ENCODE results near the gene STUM.

STUM gene

GRCh38 chr1:226605318-226605950 is 56.9 kb downstream of the STUM start:
- Histone ChIP-seq H3K4me3 (ENCODE audit: low read length) (no peak overlapping the region), H3K79me2 (ENCODE audit: low read length) (no peaks in the 10 kb centered on the region), H3K4me1 (ENCODE audit: low read length) (no peaks in the 10 kb centered on the region), H3K27ac (ENCODE audit: low read length) (no peak overlapping the region), H3K36me3 (replicated peaks; ENCODE audit: low read depth, low read length) (no peaks in the 10 kb centered on the region), H3K27me3 (ENCODE audit: low read depth, low read length) (peaks cover 12% of the 10 kb centered on the region), H4K20me1 (ENCODE audit: insufficient read depth, low read length) (no peaks in the 10 kb centered on the region), H3K4me2 (ENCODE audit: low read length) (no peak overlapping the region), H3K9ac (ENCODE audit: low read length) (no peak overlapping the region), H3K9me3 (ENCODE audit: insufficient read depth, low read length) (no peaks in the 10 kb centered on the region), H2AFZ (ENCODE audit: low read depth, low read length) (no peak overlapping the region)
- no peak for TF ChIP-seq EZH2phosphoT487 (IDR thresholded peaks at IDR 0.05; ENCODE audit: low read depth)
- TF ChIP-seq CTCF (IDR thresholded peaks at IDR 0.05; ENCODE audit: low read depth, low read length), result no peak

GRCh38 chr1:226606311-226607267 is 58.0 kb downstream of the STUM start:
- Histone ChIP-seq H4K20me1 (ENCODE audit: insufficient read depth, low read length) (no peaks in the 10 kb centered on the region), H3K27me3 (ENCODE audit: low read depth, low read length) (peaks cover 12% of the 10 kb centered on the region; the same call in 1 of the 2 replicates), H3K9ac (ENCODE audit: low read length) (no peak overlapping the region), H2AFZ (ENCODE audit: low read depth, low read length) (no peak overlapping the region), H3K27ac (ENCODE audit: low read length) (no peak overlapping the region), H3K9me3 (ENCODE audit: insufficient read depth, low read length) (no peaks in the 10 kb centered on the region), H3K4me3 (ENCODE audit: low read length) (no peak overlapping the region), H3K4me2 (ENCODE audit: low read length) (no peak overlapping the region), H3K4me1 (ENCODE audit: low read length) (no peaks in the 10 kb centered on the region), H3K36me3 (replicated peaks; ENCODE audit: low read depth, low read length) (no peaks in the 10 kb centered on the region), H3K79me2 (ENCODE audit: low read length) (no peaks in the 10 kb centered on the region)
- TF ChIP-seq EZH2phosphoT487 (IDR thresholded peaks at IDR 0.05; ENCODE audit: low read depth) (no peak), CTCF (IDR thresholded peaks at IDR 0.05; ENCODE audit: low read depth, low read length) (no peak)

- Histone ChIP-seq H3K4me2 (ENCODE audit: low read length) (no peak overlapping the region), H3K9ac (ENCODE audit: low read length) (no peak overlapping the region), H3K4me1 (ENCODE audit: low read length) (no peaks in the 10 kb centered on the region), H3K9me3 (ENCODE audit: insufficient read depth, low read length) (no peaks in the 10 kb centered on the region), H2AFZ (ENCODE audit: low read depth, low read length) (no peak overlapping the region), H3K27me3 (ENCODE audit: low read depth, low read length) (peaks cover 12% of the 10 kb centered on the region; the same call in 1 of the 2 replicates), H3K79me2 (ENCODE audit: low read length) (no peaks in the 10 kb centered on the region), H3K4me3 (ENCODE audit: low read length) (no peak overlapping the region), H3K36me3 (replicated peaks; ENCODE audit: low read depth, low read length) (no peaks in the 10 kb centered on the region), H4K20me1 (ENCODE audit: insufficient read depth, low read length) (no peaks in the 10 kb centered on the region), H3K27ac (ENCODE audit: low read length) (no peak overlapping the region)
- TF ChIP-seq CTCF (IDR thresholded peaks at IDR 0.05; ENCODE audit: low read depth, low read length), result no peak
- no peak for TF ChIP-seq EZH2phosphoT487 (IDR thresholded peaks at IDR 0.05; ENCODE audit: low read depth)
Measured at GRCh38 chr1:226607268-226607660, 58.7 kb downstream of the STUM start.

GRCh38 chr1:226607821-226608220 is 59.3 kb downstream of the STUM start:
- Histone ChIP-seq H2AFZ (ENCODE audit: low read depth, low read length) (no peak overlapping the region), H4K20me1 (ENCODE audit: insufficient read depth, low read length) (no peaks in the 10 kb centered on the region), H3K27me3 (ENCODE audit: low read depth, low read length) (peaks cover 12% of the 10 kb centered on the region; the same call in 1 of the 2 replicates)

More at GRCh38 chr1:226607821-226608220, 59.3 kb downstream of the STUM start:
- H3K36me3 ChIP-seq (replicated peaks; ENCODE audit: low read depth, low read length), result no peaks in the 10 kb centered on the region
- H3K4me2 ChIP-seq (ENCODE audit: low read length), result no peak overlapping the region
- no peaks in the 10 kb centered on the region for H3K9me3 ChIP-seq (ENCODE audit: insufficient read depth, low read length)
- no peak overlapping the region for H3K4me3 ChIP-seq (ENCODE audit: low read length)
- H3K27ac ChIP-seq (ENCODE audit: low read length), result no peak overlapping the region
- no peak overlapping the region for H3K9ac ChIP-seq (ENCODE audit: low read length)
- no peaks in the 10 kb centered on the region for H3K4me1 ChIP-seq (ENCODE audit: low read length)
- no peak for TF ChIP-seq CTCF (IDR thresholded peaks at IDR 0.05; ENCODE audit: low read depth, low read length)
- TF ChIP-seq EZH2phosphoT487 (IDR thresholded peaks at IDR 0.05; ENCODE audit: low read depth), result no peak
- no peaks in the 10 kb centered on the region for H3K79me2 ChIP-seq (ENCODE audit: low read length)

All from OCI-LY3 (cell line).